GM12865 (cell line): Measurements from ENCODE around the gene PLPPR3.
"Not testable (repeated sequence)": the region's sequence is repeated elsewhere in the genome, so short reads cannot be mapped to it uniquely, and the experiment has no call there.

Experiments used
- DNase-seq: peaks from one replicate; pipeline ENCODE4 v3.0.0; 2010; ENCODE audit warnings: low read depth
- H3K4me3 ChIP-seq: 2 replicates; pipeline ENCODE4 v1.5.1; 2011; ENCODE audit warnings: mild to moderate bottlenecking, low read depth, low read length, control low read depth
- CTCF ChIP-seq: IDR thresholded peaks from 2 replicates; pipeline ENCODE4 v1.5.1; 2011; ENCODE audit warnings: low read length, control low read depth, low read depth, inconsistent platforms; ENCODE audit not compliant: insufficient read depth; ENCODE audit errors: missing control alignments

The PLPPR3 gene

GRCh38 chr19:844546-844971 lies 22.8 kb upstream of the PLPPR3 start:
- no peak overlapping the region for H3K4me3 ChIP-seq
- no peak for DNase-seq
- no peak for TF ChIP-seq CTCF

- no peak overlapping the region for H3K4me3 ChIP-seq
- no peak for DNase-seq
Observed at GRCh38 chr19:843836-844545, 22.2 kb upstream of the PLPPR3 start.

GRCh38 chr19:843180-843835 lies 21.6 kb upstream of the PLPPR3 start:
- no peak overlapping the region for H3K4me3 ChIP-seq
- no peak for TF ChIP-seq CTCF
- DNase-seq: no peak

More at GRCh38 chr19:843836-844545, 22.2 kb upstream of the PLPPR3 start:
- no peak for TF ChIP-seq CTCF

GRCh38 chr19:842802-843179 lies 21.0 kb upstream of the PLPPR3 start:
- not testable (repeated sequence) for H3K4me3 ChIP-seq, DNase-seq

- no peak within 1 kb of the TSS for H3K4me3 ChIP-seq
- no peak for DNase-seq
Observed at GRCh38 chr19:840519-841206, 18.9 kb upstream of the PLPPR3 start, which contains the start of gene PRTN3. Gene PRTN3, plus strand, starts transcription at chr19:840999. Its CDS starts 10 bp downstream, at chr19:841009.

GRCh38 chr19:835210-835810 lies 13.6 kb upstream of the PLPPR3 start:
- DNase-seq: no peak
- H3K4me3 ChIP-seq: no peak overlapping the region
- no peak for TF ChIP-seq CTCF

More at GRCh38 chr19:840519-841206, 18.9 kb upstream of the PLPPR3 start, which contains the start of gene PRTN3:
- TF ChIP-seq CTCF: no peak

- DNase-seq: no peak
- no peak overlapping the region for H3K4me3 ChIP-seq
- no peak for TF ChIP-seq CTCF
Observed at GRCh38 chr19:834216-834615, 12.5 kb upstream of the PLPPR3 start.
